ENCODE data around the gene SRL.

Gene SRL

GRCh38 chr16:4241928-4242283 lies at the start of gene SRL:
Gene SRL (minus strand): TSS chr16:4242080. CDS start chr16:4242067, 13 bp downstream.
- no peak for DNase-seq (ENCODE audit: low spot score)

- peak; percentile 43 for DNase-seq (ENCODE audit: low spot score)
These were observed 48.5 kb upstream of the SRL start for GRCh38 chr16:4290236-4290830.

GRCh38 chr16:4288148-4288921 lies 46.5 kb upstream of the SRL start:
- peak; percentile 75 for DNase-seq (ENCODE audit: low spot score)

- DNase-seq (ENCODE audit: low spot score): no peak
These were observed 43.3 kb upstream of the SRL start for GRCh38 chr16:4285167-4285566.

- no peak for DNase-seq (ENCODE audit: low spot score)
These were observed 42.1 kb upstream of the SRL start for GRCh38 chr16:4283939-4284338.

GRCh38 chr16:4283441-4283840 lies 41.6 kb upstream of the SRL start:
- no peak for DNase-seq (ENCODE audit: low spot score)

- DNase-seq (ENCODE audit: low spot score): no peak
These were observed 38.7 kb upstream of the SRL start for GRCh38 chr16:4280625-4281024.

GRCh38 chr16:4277987-4278513 lies 36.2 kb upstream of the SRL start:
- no peak for DNase-seq (ENCODE audit: low spot score)

- DNase-seq (ENCODE audit: low spot score): peak; percentile 0
These were observed 34.0 kb upstream of the SRL start for GRCh38 chr16:4275861-4276260.

- peak; percentile 48 for DNase-seq (ENCODE audit: low spot score)
These were observed 32.0 kb upstream of the SRL start for GRCh38 chr16:4273858-4274311.

DNA sequence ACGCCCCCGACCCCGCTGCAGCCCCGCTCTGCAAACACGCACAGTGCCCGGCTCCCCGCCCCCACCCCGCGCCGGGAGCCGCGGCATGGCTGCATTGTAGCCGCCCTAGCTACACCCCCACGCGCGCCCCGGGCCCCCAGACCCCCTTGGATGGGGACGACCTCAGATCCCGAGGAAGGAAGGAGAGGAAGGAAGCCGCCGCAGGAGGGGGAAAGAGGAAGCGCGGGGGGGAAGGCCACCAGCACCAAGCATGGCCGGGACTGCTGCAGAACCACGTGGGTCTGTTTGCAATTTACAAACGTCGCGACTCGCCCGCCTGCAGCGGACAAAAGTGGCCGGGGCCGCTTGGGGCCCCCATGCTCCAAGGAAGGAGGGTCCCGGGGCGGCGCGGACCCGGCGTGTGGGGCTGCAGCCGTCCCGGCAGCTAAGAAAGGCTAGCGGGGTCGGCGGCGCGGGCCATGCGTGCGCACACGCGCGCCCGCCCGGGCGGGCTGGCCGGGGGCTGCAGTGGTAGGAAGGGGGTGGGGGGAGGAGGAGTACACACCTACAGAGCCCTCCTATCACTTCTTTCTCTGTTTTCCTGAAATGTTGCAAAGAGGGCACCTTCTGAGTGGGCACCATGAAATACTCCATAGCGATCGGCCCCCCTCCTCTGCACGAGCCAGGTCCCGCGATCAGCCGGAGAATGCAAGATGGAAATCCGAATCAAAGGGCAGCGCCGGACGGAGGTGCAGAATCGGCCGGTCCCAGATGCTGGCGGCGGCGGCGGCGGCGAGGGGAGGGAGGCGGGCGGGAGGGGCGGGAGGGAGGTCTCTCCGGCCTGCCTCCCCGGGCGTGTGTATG lies 30.5 kb upstream of the SRL start:
- peak; percentile 57 for DNase-seq (ENCODE audit: low spot score)

DNA sequence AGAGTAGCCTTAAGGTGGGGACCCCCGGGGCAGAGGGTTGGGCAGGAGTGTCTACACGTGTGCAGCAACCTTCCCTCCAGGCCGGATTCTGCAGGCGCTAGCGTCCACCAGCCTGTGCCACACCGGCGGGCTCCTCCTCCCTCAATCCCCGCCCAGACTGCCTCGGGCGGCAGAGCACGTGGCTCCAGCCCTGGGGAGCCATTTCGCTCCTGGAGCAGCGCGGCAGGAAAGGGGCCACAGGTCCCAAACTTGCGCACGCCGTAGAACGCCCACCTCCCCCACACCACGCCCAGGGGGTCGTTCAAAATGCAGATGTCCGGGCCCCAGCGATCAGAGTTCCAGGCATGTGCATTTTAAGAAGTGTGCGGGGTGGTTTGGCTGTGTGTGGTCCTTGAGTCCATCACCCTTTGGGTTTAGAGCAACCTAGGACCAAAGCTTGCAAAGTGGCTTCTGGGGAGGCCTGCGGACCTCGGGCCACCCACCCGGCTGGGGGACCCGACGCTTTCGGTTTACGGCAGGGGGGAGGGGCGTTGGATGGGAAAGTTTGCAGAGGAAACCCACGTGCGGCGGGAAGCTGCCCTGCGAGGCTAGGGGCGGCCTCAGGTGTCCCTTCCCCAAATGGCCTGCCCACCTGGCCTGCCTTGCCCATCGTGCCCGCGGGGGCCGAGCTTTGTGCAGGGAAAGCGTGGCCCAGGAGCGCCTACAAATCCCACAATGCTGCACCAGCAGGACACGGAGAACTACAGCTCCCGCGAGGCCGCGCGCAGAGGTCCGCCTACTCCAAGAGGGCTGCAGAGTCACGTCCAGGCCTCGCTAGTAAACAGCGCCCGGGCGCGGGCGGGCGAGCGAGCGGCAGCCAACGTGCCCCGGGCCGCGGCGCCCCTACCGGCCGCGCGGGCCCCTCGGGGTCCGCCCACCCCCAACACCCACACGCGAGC lies 29.6 kb upstream of the SRL start:
- peak; percentile 95 for DNase-seq (ENCODE audit: low spot score)

- peak; percentile 1 for DNase-seq (ENCODE audit: low spot score)
These were observed 28.7 kb upstream of the SRL start for GRCh38 chr16:4270595-4270994.

- DNase-seq (ENCODE audit: low spot score): peak; percentile 1
These were observed 28.2 kb upstream of the SRL start for GRCh38 chr16:4270091-4270490.

DNA sequence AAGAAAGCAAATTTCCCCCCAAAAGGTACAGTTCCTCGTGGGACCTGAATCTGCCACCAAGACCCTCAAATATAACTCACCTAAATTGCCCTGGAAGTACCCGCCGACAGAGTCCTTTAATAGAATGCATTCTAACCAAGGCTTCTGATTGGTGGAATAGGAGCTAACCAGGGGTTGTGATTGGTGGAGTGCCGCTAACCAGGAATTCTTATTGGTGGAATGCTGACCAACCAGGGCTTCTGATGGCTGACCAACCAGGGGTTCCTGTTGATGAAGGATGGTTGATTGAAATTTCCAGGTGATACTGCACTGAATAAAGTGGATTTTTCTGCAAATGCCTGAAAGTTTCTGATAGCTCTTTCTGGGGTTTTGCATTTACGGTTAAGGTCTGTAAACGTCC lies 24.5 kb upstream of the SRL start:
- DNase-seq (ENCODE audit: low spot score): peak; percentile 40

DNA sequence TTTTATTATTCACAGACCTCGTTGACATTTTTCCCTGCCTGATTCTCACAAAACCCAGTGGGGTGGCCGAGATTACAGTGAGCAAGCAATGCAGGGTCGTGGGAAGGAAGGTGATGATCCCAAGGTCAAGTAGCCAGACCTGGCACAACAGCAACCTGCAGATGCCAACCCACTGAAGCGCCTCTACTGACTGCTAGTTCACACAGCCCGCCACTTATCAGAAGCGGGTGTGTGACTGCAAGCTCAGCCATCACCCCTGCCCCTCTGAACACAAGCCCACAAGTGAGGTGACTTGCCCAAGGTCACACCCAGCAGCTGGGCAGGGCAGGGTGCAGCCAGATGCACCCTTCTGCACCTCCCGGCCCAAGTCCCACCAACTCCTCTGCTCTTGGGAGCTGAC lies 23.8 kb upstream of the SRL start:
- peak; percentile 1 for DNase-seq (ENCODE audit: low spot score)

- DNase-seq (ENCODE audit: low spot score): peak; percentile 21
These were observed 22.7 kb upstream of the SRL start for GRCh38 chr16:4264546-4264945.

- DNase-seq (ENCODE audit: low spot score): peak; percentile 91
These were observed 21.9 kb upstream of the SRL start for GRCh38 chr16:4263504-4264436.

- DNase-seq (ENCODE audit: low spot score): no peak
These were observed 20.5 kb upstream of the SRL start for GRCh38 chr16:4262303-4262835.

DNA sequence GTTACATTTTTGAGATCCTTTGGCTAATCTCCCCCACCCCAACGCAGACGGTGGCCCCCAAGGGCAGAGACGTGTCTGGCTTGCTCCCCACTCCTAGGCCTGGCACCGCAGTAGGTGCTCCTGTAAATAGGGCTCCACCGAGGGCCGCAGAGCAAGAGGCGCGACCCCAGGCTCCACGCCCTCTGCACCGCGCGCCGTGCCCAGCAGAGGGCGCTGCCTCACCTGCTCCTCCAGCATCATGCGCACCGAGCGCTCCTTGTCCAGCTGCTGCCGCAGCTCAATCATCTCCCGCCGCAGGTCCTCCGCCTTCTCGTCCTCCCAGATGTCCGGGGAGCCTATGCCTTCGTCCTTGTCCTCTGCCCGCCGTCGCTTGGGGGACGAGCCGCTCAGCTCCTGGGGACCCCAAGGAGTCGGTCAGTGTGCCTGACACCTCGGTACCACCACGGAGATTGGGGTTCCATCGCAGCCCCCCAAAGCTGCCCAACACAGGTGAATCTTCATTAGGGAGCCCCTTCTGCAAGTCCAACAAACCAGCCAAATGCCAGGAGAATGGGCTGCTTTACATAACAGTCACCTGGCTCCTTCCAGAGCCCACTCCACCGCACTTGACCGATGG lies 19.8 kb upstream of the SRL start:
- peak; percentile 37 for DNase-seq (ENCODE audit: low spot score)

Data from hepatic stellate cell (primary cell).